ENCODE data around the gene HRAS. TPM values are rescaled to one million over a fixed set of nuclear protein-coding genes. Genes with fewer than 3 reads are reported as not detected.

Gene HRAS
- total and polyA plus RNA-seq, 4 donors, result 4.7 to 17.4 (median 10.9) TPM

- no peak overlapping the region for H3K9ac ChIP-seq (ENCODE audit: low read depth in 1 of 2, low read length in 2 of 2)
These were observed 18.0 kb upstream of the HRAS start for GRCh38 chr11:553083-553987.

More at GRCh38 chr11:553083-553987, 18.0 kb upstream of the HRAS start:
- Histone ChIP-seq H3K9me3 (ENCODE audit: control insufficient read depth in 4 of 4, low read length in 3 of 4) (no peaks in the 10 kb centered on the region), H3K4me3 (ENCODE audit: low read depth in 1 of 3, low read length in 3 of 3) (no peak overlapping the region), H3K27me3 (ENCODE audit: control insufficient read depth in 4 of 4, insufficient read depth in 4 of 4, low read length in 3 of 4) (no peaks in the 10 kb centered on the region), H3K4me1 (ENCODE audit: control insufficient read depth in 4 of 4, insufficient read depth in 4 of 4, low read length in 3 of 4) (peaks cover 6 to 21% (median 10%) of the 10 kb centered on the region in 4 donors), H3K36me3 (ENCODE audit: control insufficient read depth in 4 of 4, insufficient read depth in 3 of 4, low read depth in 1 of 4, low read length in 3 of 4) (peaks cover 0 to 1% (median 0%) of the 10 kb centered on the region in 4 donors), H3K27ac (ENCODE audit: low read depth in 1 of 2, low read length in 2 of 2) (no peak overlapping the region)
- WGBS, result 70% methylated on average over 27 of the region's 27 CpGs
- no peak for DNase-seq (ENCODE audit: low spot score)
- no peak for TF ChIP-seq GABPA (IDR thresholded peaks at IDR 0.05 in 1 of 2, conservative IDR thresholded peaks at IDR 0.05 in 1 of 2)
- no peak for TF ChIP-seq SP1 (IDR thresholded peaks at IDR 0.05)
- TF ChIP-seq NR2F2 (IDR thresholded peaks at IDR 0.05), result no peak
- TF ChIP-seq RXRA (IDR thresholded peaks at IDR 0.05), result no peak
- no peak for TF ChIP-seq YY1 (IDR thresholded peaks at IDR 0.05)
- no peak for TF ChIP-seq HNF4G (IDR thresholded peaks at IDR 0.05)
- no peak for TF ChIP-seq HNF4A (conservative IDR thresholded peaks at IDR 0.05)
- no peak for TF ChIP-seq CTCF (IDR thresholded peaks at IDR 0.05; ENCODE audit: low read depth, low read length, missing input control)
- TF ChIP-seq RAD21 (IDR thresholded peaks at IDR 0.05), result no peak
- TF ChIP-seq REST (IDR thresholded peaks at IDR 0.05), result no peak
- no peak for TF ChIP-seq JUND (IDR thresholded peaks at IDR 0.05)
- no peak for TF ChIP-seq FOXA1 (IDR thresholded peaks at IDR 0.05)
- TF ChIP-seq TAF1 (conservative IDR thresholded peaks at IDR 0.05), result no peak
- no peak for TF ChIP-seq FOXA2 (IDR thresholded peaks at IDR 0.05)
- no peak for TF ChIP-seq EGR1 (IDR thresholded peaks at IDR 0.05; ENCODE audit: low read depth in 2 of 2)
- no peak for TF ChIP-seq MAX (IDR thresholded peaks at IDR 0.05)
- no peak for TF ChIP-seq ATF3 (IDR thresholded peaks at IDR 0.05)
- no peak for TF ChIP-seq ZBTB33 (IDR thresholded peaks at IDR 0.05)

Data from liver (tissue), 9 donors.